Measurements from ENCODE around the gene UBA6.
A peak's percentile ranks its signal among the peaks of the same experiment; 100 is the strongest.

UBA6 gene

GRCh38 chr4:67616478-67616877, 84.5 kb downstream of the UBA6 start:
- TF ChIP-seq, protein P1, sequence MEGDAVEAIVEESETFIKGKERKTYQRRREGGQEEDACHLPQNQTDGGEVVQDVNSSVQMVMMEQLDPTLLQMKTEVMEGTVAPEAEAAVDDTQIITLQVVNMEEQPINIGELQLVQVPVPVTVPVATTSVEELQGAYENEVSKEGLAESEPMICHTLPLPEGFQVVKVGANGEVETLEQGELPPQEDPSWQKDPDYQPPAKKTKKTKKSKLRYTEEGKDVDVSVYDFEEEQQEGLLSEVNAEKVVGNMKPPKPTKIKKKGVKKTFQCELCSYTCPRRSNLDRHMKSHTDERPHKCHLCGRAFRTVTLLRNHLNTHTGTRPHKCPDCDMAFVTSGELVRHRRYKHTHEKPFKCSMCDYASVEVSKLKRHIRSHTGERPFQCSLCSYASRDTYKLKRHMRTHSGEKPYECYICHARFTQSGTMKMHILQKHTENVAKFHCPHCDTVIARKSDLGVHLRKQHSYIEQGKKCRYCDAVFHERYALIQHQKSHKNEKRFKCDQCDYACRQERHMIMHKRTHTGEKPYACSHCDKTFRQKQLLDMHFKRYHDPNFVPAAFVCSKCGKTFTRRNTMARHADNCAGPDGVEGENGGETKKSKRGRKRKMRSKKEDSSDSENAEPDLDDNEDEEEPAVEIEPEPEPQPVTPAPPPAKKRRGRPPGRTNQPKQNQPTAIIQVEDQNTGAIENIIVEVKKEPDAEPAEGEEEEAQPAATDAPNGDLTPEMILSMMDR (conservative IDR thresholded peaks at IDR 0.05; ENCODE audit: control insufficient read depth, insufficient read depth, low read depth, low read length), result no peak
- H3K4me3 ChIP-seq (ENCODE audit: control insufficient read depth, low read depth, low read length), result no peak overlapping the region
- no peak for DNase-seq (ENCODE audit: low read depth)

GRCh38 chr4:67615119-67615518, 85.8 kb downstream of the UBA6 start:
- H3K4me3 ChIP-seq (ENCODE audit: control insufficient read depth, low read depth, low read length), result no peak overlapping the region
- TF ChIP-seq, protein P1 (conservative IDR thresholded peaks at IDR 0.05; ENCODE audit: control insufficient read depth, insufficient read depth, low read depth, low read length), result no peak
- DNase-seq (ENCODE audit: low read depth), result no peak

- DNase-seq (ENCODE audit: low read depth), result no peak
- no peak overlapping the region for H3K4me3 ChIP-seq (ENCODE audit: control insufficient read depth, low read depth, low read length)
- TF ChIP-seq, protein P1 (conservative IDR thresholded peaks at IDR 0.05; ENCODE audit: control insufficient read depth, insufficient read depth, low read depth, low read length), result no peak
Observed at GRCh38 chr4:67614186-67614585, 86.8 kb downstream of the UBA6 start.

GRCh38 chr4:67608027-67608426, 92.9 kb downstream of the UBA6 start:
- H3K4me3 ChIP-seq (ENCODE audit: control insufficient read depth, low read depth, low read length), result no peak overlapping the region
- DNase-seq (ENCODE audit: low read depth), result no peak
- TF ChIP-seq, protein P1 (conservative IDR thresholded peaks at IDR 0.05; ENCODE audit: control insufficient read depth, insufficient read depth, low read depth, low read length), result no peak

DNA sequence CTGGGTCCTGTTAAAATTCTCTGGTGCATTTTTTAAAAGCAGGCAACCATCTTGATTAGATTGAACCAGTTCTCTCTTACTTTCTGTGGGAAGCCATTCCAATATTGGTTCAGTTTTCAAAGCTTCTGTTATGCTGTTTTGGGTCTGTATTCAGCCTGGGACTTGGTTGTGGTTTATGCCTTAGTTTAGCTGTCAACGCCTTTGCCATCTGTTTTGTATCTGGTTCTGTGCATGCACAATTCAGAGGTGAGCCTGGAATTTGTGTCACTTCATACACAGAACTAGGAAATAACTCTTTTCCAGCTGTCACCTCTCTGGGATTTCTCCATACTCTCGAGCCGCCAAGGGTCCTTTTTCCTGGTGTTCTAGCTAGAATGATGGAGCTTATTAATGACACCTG, 96.2 kb downstream of the UBA6 start:
- TF ChIP-seq, protein P1 (conservative IDR thresholded peaks at IDR 0.05; ENCODE audit: control insufficient read depth, insufficient read depth, low read depth, low read length), result no peak

GRCh38 chr4:67604029-67604381, 97.0 kb downstream of the UBA6 start:
- TF ChIP-seq, protein P1 (conservative IDR thresholded peaks at IDR 0.05; ENCODE audit: control insufficient read depth, insufficient read depth, low read depth, low read length), result no peak
- no peak overlapping the region for H3K4me3 ChIP-seq (ENCODE audit: control insufficient read depth, low read depth, low read length)
- no peak for DNase-seq (ENCODE audit: low read depth)

More for the DNA sequence above, 96.2 kb downstream of the UBA6 start:
- H3K4me3 ChIP-seq (ENCODE audit: control insufficient read depth, low read depth, low read length), result no peak overlapping the region
- DNase-seq (ENCODE audit: low read depth), result peak; percentile 12
